SK-N-SH (cell line): Measurements from ENCODE around the gene YPEL1. TPM values are rescaled to one million over a fixed set of nuclear protein-coding genes. Genes with fewer than 3 reads are reported as not detected.
"Not testable (repeated sequence)": the region's sequence is repeated elsewhere in the genome, so short reads cannot be mapped to it uniquely, and the experiment has no call there.

ENCODE experiments used
- CTCF ChIA-PET: fragments of 300-600, 350-600 bp; formaldehyde crosslinking; extraction: SDS; loops from one replicate; lab custom pipeline; 2021; lab: Yijun Ruan, JAX
- POLR2A ChIA-PET: fragments of 350-600 bp; sonication (Branson Sonifier 250); formaldehyde crosslinking; extraction: SDS; loops from one replicate; lab custom pipeline; 2020; ENCODE audit warnings: antibody characterized with exemption, inconsistent platforms; lab: Yijun Ruan, JAX
- DNase-seq: peaks from one replicate; pipeline ENCODE4 v3.0.0; 2012
- H2AFZ ChIP-seq: fragments of 200-600 bp; sonication (generic); 2 replicates; pipeline ENCODE4 v1.8.1; 2016; ENCODE audit warnings: antibody characterized with exemption, mild to moderate bottlenecking, low read depth
- H3F3A ChIP-seq: fragments of 200-600 bp; sonication (generic); replicated peaks from 2 replicates; pipeline ENCODE3; 2016; ENCODE audit warnings: antibody characterized with exemption, mild to moderate bottlenecking; ENCODE audit not compliant: insufficient read depth
- H3K27ac ChIP-seq, 2 experiments: fragments of 200-500 bp in 1 of 2; fragments of 200-600 bp in 1 of 2; sonication (Bioruptor generic) in 1 of 2; sonication (generic), shearing (Covaris generic) in 1 of 2; 2 replicates each; pipeline versions ENCODE4 v1.5.1 to v1.6.1; 2014 to 2016; ENCODE audit warnings: low read depth in 2 of 2, inconsistent platforms in 1 of 2, low read length in 1 of 2, mild to moderate bottlenecking in 1 of 2, mixed read lengths in 1 of 2
- H3K27me3 ChIP-seq: fragments of 200-600 bp; sonication (generic), shearing (Covaris generic); 2 replicates; pipeline ENCODE4 v1.6.1; 2016; ENCODE audit warnings: mixed run types; ENCODE audit not compliant: insufficient read depth
- H3K36me3 ChIP-seq, 2 experiments: fragments of 200-500 bp in 1 of 2; fragments of 200-600 bp in 1 of 2; sonication (Bioruptor generic) in 1 of 2; sonication (generic) in 1 of 2; replicated peaks in 1 of 2; 2 replicates each; pipeline versions ENCODE3 to v1.5.1; 2014 to 2016; ENCODE audit warnings: low read length in 1 of 2, mild to moderate bottlenecking in 1 of 2; ENCODE audit not compliant: insufficient read depth in 2 of 2, control insufficient read depth in 1 of 2
- H3K4me1 ChIP-seq, 2 experiments: fragments of 200-500 bp in 1 of 2; fragments of 200-600 bp in 1 of 2; sonication (Bioruptor generic) in 1 of 2; sonication (generic), shearing (Covaris generic) in 1 of 2; 2 replicates each; pipeline versions ENCODE4 v1.5.1 to v1.6.1; 2014 to 2016; ENCODE audit warnings: low read depth in 1 of 2, low read length in 1 of 2, mixed run types in 1 of 2; ENCODE audit not compliant: insufficient read depth in 2 of 2, control insufficient read depth in 1 of 2
- H3K4me2 ChIP-seq: fragments of 200-600 bp; sonication (generic), shearing (Covaris generic); 2 replicates; pipeline ENCODE4 v1.6.1; 2017; ENCODE audit warnings: mixed run types
- H3K4me3 ChIP-seq, 2 experiments: fragments of 200-500 bp in 1 of 2; fragments of 200-600 bp in 1 of 2; sonication (Bioruptor generic) in 1 of 2; sonication (generic), shearing (Covaris generic) in 1 of 2; 2 replicates each; pipeline versions ENCODE4 v1.5.1 to v1.8.1; 2014 to 2016; ENCODE audit warnings: low read depth in 2 of 2, inconsistent platforms in 1 of 2, low read length in 1 of 2, mild to moderate bottlenecking in 1 of 2, mixed read lengths in 1 of 2, moderate library complexity in 1 of 2
- H3K79me2 ChIP-seq: fragments of 200-600 bp; sonication (generic); 2 replicates; pipeline ENCODE4 v1.8.1; 2017; ENCODE audit warnings: mild to moderate bottlenecking; ENCODE audit not compliant: insufficient read depth
- H3K9ac ChIP-seq: fragments of 200-600 bp; sonication (generic); 2 replicates; pipeline ENCODE4 v1.6.1; 2017; ENCODE audit warnings: mixed run types
- H3K9me2 ChIP-seq: fragments of 200-600 bp; sonication (generic); 2 replicates; pipeline ENCODE4 v1.6.1; 2017; ENCODE audit warnings: mixed run types
- H3K9me3 ChIP-seq: fragments of 200-600 bp; sonication (generic); 2 replicates; pipeline ENCODE4 v1.6.1; 2017; ENCODE audit warnings: mixed run types, mild to moderate bottlenecking, moderate library complexity
- H4K20me1 ChIP-seq: fragments of 200-600 bp; sonication (generic); 2 replicates; pipeline ENCODE4 v1.6.1; 2017; ENCODE audit warnings: mild to moderate bottlenecking, mixed run types; ENCODE audit not compliant: insufficient read depth
- ELF1 ChIP-seq: IDR thresholded peaks from 2 replicates; pipeline ENCODE4 v1.4.0; 2012
- EP300 ChIP-seq, 2 experiments: IDR thresholded peaks; 2 replicates each; pipeline versions ENCODE4 v1.4.0 to v1.6.1; 2012; ENCODE audit warnings: borderline replicate concordance in 1 of 2, low read depth in 1 of 2, low read length in 1 of 2
- FOXJ3 ChIP-seq: sonication (generic); formaldehyde crosslinking; IDR thresholded peaks from 2 replicates; pipeline ENCODE4 v1.5.1; 2020; ENCODE audit warnings: mild to moderate bottlenecking, missing genetic modification reagents
- FOXM1 ChIP-seq: IDR thresholded peaks from 2 replicates; pipeline ENCODE4 v1.4.0; 2012; ENCODE audit warnings: low read depth, mild to moderate bottlenecking
- GABPA ChIP-seq: IDR thresholded peaks from 2 replicates; pipeline ENCODE4 v1.4.0; 2012; ENCODE audit warnings: low read depth, mild to moderate bottlenecking
- JUND ChIP-seq: IDR thresholded peaks from 2 replicates; pipeline ENCODE4 v1.4.0; 2012
- MAX ChIP-seq: IDR thresholded peaks from 2 replicates; pipeline ENCODE4 v1.4.0; 2012; ENCODE audit warnings: low read depth
- NFIC ChIP-seq: IDR thresholded peaks from 2 replicates; pipeline ENCODE4 v1.4.0; 2012; ENCODE audit warnings: borderline replicate concordance
- NRF1 ChIP-seq: IDR thresholded peaks from 2 replicates; pipeline ENCODE4 v1.6.1; 2012; ENCODE audit warnings: low read depth, mild to moderate bottlenecking, low read length
- RAD21 ChIP-seq: IDR thresholded peaks from 2 replicates; pipeline ENCODE4 v1.6.1; 2012; ENCODE audit warnings: mild to moderate bottlenecking, low read length
- REST ChIP-seq: IDR thresholded peaks from 2 replicates; pipeline ENCODE4 v1.6.1; 2012; ENCODE audit warnings: mild to moderate bottlenecking, low read depth, low read length, moderate library complexity
- RFX5 ChIP-seq: IDR thresholded peaks from 2 replicates; pipeline ENCODE4 v1.6.1; 2012; ENCODE audit warnings: mild to moderate bottlenecking, improper control_type of control experiment, low read length
- SMC3 ChIP-seq: IDR thresholded peaks from 2 replicates; pipeline ENCODE4 v1.6.1; 2012; ENCODE audit warnings: low read depth, low read length, improper control_type of control experiment
- TAF1 ChIP-seq: IDR thresholded peaks from 2 replicates; pipeline ENCODE4 v1.6.1; 2012; ENCODE audit warnings: low read depth, mild to moderate bottlenecking, low read length, moderate library complexity, borderline replicate concordance
- TEAD4 ChIP-seq: IDR thresholded peaks from 2 replicates; pipeline ENCODE4 v1.4.0; 2012; ENCODE audit warnings: mild to moderate bottlenecking, borderline replicate concordance; ENCODE audit not compliant: insufficient read depth
- YY1 ChIP-seq: IDR thresholded peaks from 2 replicates; pipeline ENCODE4 v1.4.0; 2012; ENCODE audit warnings: low read depth, mild to moderate bottlenecking
- ZBTB33 ChIP-seq: IDR thresholded peaks from 2 replicates; pipeline ENCODE4 v1.4.0; 2012; ENCODE audit warnings: low read depth, borderline replicate concordance
- WGBS: methylation state at CpG from one replicate; pipeline ENCODE4 v1.1.6; 2017; ENCODE audit warnings: low lambda C conversion rate; 5-methylcytosine and 5-hydroxymethylcytosine counted together
- polyA plus RNA-seq, 3 experiments: library from polyadenylated mRNA; depleted of rRNA; stranded (reverse); fragments of >200 nt; gene quantifications; 2 replicates each; pipeline ENCODE4 v1.2.3, GENCODE V29; 2012

Gene YPEL1
- polyA plus RNA-seq, 1 of the 3 experiments (the other 2 are of a cell fraction), result 2.4 TPM

- no peaks in the 10 kb centered on the region for H3K79me2 ChIP-seq
- H2AFZ ChIP-seq, result no peak overlapping the region
- H3K4me3 ChIP-seq, result no peak overlapping the region
- H3K36me3 ChIP-seq, result peaks cover 0 to 2% of the 10 kb centered on the region in 2 experiments
- H3K9me3 ChIP-seq, result no peaks in the 10 kb centered on the region
- no peaks in the 10 kb centered on the region for H3K27me3 ChIP-seq
- no peaks in the 10 kb centered on the region for H4K20me1 ChIP-seq
- no peak overlapping the region for H3K27ac ChIP-seq
- POLR2A ChIA-PET, result no interaction called here
- CTCF ChIA-PET, result interaction anchor here (1.0 kb wide), 1 partner anchor 186 kb away, joined by 4 read pairs; no protein-coding TSS in a partner anchor
- no peak overlapping the region for H3K9ac ChIP-seq
- TF ChIP-seq SMC3 (no peak), JUND (no peak), FOXJ3 (CRISPR knock-in tag) (no peak), REST (no peak), TEAD4 (no peak)
- H3F3A ChIP-seq, result peaks cover 21% of the 10 kb centered on the region
- 93% methylated on average over 4 of the region's 4 CpGs for WGBS
- no peak for DNase-seq
- H3K4me1 ChIP-seq, result peaks cover 5 to 8% of the 10 kb centered on the region in 2 experiments; a peak in 2 of 4 replicates
- no peaks in the 10 kb centered on the region for H3K9me2 ChIP-seq
- H3K4me2 ChIP-seq, result no peak overlapping the region
Observed at GRCh38 chr22:21752276-21752675, 16.7 kb upstream of the YPEL1 start.

- no peak overlapping the region for H3K9ac ChIP-seq
- no peak overlapping the region for H3K4me3 ChIP-seq
- POLR2A ChIA-PET, result no interaction called here
- no peaks in the 10 kb centered on the region for H3K36me3 ChIP-seq
- H3K9me2 ChIP-seq, result no peaks in the 10 kb centered on the region
- 77% methylated on average over 7 of the region's 8 CpGs for WGBS
- H2AFZ ChIP-seq, result no peak overlapping the region
- no peaks in the 10 kb centered on the region for H3F3A ChIP-seq
- no peaks in the 10 kb centered on the region for H3K9me3 ChIP-seq
- no peaks in the 10 kb centered on the region for H4K20me1 ChIP-seq
- H3K27ac ChIP-seq, result no peak overlapping the region
- CTCF ChIA-PET, result interaction anchor here (1.0 kb wide), 1 partner anchor 192 kb away, joined by 3 read pairs; no protein-coding TSS in a partner anchor
- H3K27me3 ChIP-seq, result no peaks in the 10 kb centered on the region
- no peaks in the 10 kb centered on the region for H3K4me1 ChIP-seq
- no peaks in the 10 kb centered on the region for H3K79me2 ChIP-seq
- TF ChIP-seq RFX5 (no peak), NFIC (no peak), ELF1 (no peak), FOXM1 (no peak), JUND (no peak), GABPA (no peak), RAD21 (no peak), MAX (no peak), NRF1 (no peak), TAF1 (no peak), EP300 (IDR thresholded peaks at IDR 0.05; ENCODE audit: borderline replicate concordance in 1 of 2, low read depth in 1 of 2, low read length in 1 of 2) (no peak), YY1 (no peak), SMC3 (no peak), ZBTB33 (no peak)
- DNase-seq, result no peak
- H3K4me2 ChIP-seq, result no peak overlapping the region
Observed at GRCh38 chr22:21745948-21746347, 10.4 kb upstream of the YPEL1 start.

- H3K9me2 ChIP-seq, H3K79me2 ChIP-seq, H3K9ac ChIP-seq, DNase-seq, H3F3A ChIP-seq, H3K27ac ChIP-seq, H3K36me3 ChIP-seq, H3K4me3 ChIP-seq, H3K9me3 ChIP-seq, H3K4me1 ChIP-seq, H2AFZ ChIP-seq, H4K20me1 ChIP-seq, H3K4me2 ChIP-seq, H3K27me3 ChIP-seq: not testable (repeated sequence)
- ChIA-PET CTCF (interaction anchor here (1.0 to 2.1 kb wide), 3 partner anchors 10 to 193 kb away, joined by 3 to 11 read pairs (median 3); no protein-coding TSS in a partner anchor), POLR2A (interaction anchor here (0.5 to 0.6 kb wide), 2 partner anchors 13 to 200 kb away, joined by 3 read pairs; no protein-coding TSS in a partner anchor)
- WGBS, result 85% methylated on average over 5 of the region's 6 CpGs
Observed at GRCh38 chr22:21744917-21745316, 9.3 kb upstream of the YPEL1 start.
